Stimulated activated CD8-positive, alpha-beta memory T cell treated with anti-CD3 and anti-CD28 coated beads, Interleukin-2, amount 100 ng/mL, for 48 hours (primary cell): ENCODE results near the gene PIAS4.
"Not testable (repeated sequence)": the region's sequence is repeated elsewhere in the genome, so short reads cannot be mapped to it uniquely, and the experiment has no call there.

Experiments used
- DNase-seq, 2 donors: peaks; one replicate each; pipeline ENCODE4 v3.0.0-alpha.2; 2020; ENCODE audit warnings: low read depth in 2 of 2

Gene PIAS4

GRCh38 chr19:3998667-3999412 is 8.7 kb upstream of the PIAS4 start:
- DNase-seq, result not testable (repeated sequence)

GRCh38 chr19:4000798-4001197 is 6.7 kb upstream of the PIAS4 start:
- not testable (repeated sequence) for DNase-seq

GRCh38 chr19:4005436-4005835 is 2.1 kb upstream of the PIAS4 start:
- DNase-seq, result not testable (repeated sequence)

GRCh38 chr19:4007836-4008539 is 452 bp downstream of the PIAS4 start:
- no peak for DNase-seq

GRCh38 chr19:4009990-4010807 is 2.7 kb downstream of the PIAS4 start:
- DNase-seq, result no peak

GRCh38 chr19:4010808-4011110 is 3.2 kb downstream of the PIAS4 start:
- no peak for DNase-seq

- not testable (repeated sequence) for DNase-seq
These were observed 3.9 kb downstream of the PIAS4 start for GRCh38 chr19:4011430-4011829.

- no peak for DNase-seq
These were observed 4.8 kb downstream of the PIAS4 start for GRCh38 chr19:4012092-4012974.

- DNase-seq, result no peak
These were observed 5.6 kb downstream of the PIAS4 start for GRCh38 chr19:4012975-4013634.

GRCh38 chr19:4013886-4014540 is 6.5 kb downstream of the PIAS4 start:
- DNase-seq, result no peak

GRCh38 chr19:4014541-4015491 is 7.3 kb downstream of the PIAS4 start:
- peak in 1 of 2 donors; percentile 23 for DNase-seq

GRCh38 chr19:4015705-4016402 is 8.3 kb downstream of the PIAS4 start:
- no peak for DNase-seq

GRCh38 chr19:4016486-4016885 is 8.9 kb downstream of the PIAS4 start:
- DNase-seq, result no peak

GRCh38 chr19:4016903-4017638 is 9.5 kb downstream of the PIAS4 start:
- DNase-seq, result no peak

- no peak for DNase-seq
These were observed 10.6 kb downstream of the PIAS4 start for GRCh38 chr19:4018140-4018613.

- DNase-seq, result no peak
These were observed 11.4 kb downstream of the PIAS4 start for GRCh38 chr19:4018775-4019504.

- DNase-seq, result no peak
These were observed 12.0 kb downstream of the PIAS4 start for GRCh38 chr19:4019578-4019977.
